RPMI7951 (cell line): ENCODE data around the gene CRYBG3. TPM values are rescaled to one million over a fixed set of nuclear protein-coding genes. Genes with fewer than 3 reads are reported as not detected.
A peak's percentile ranks its signal among the peaks of the same experiment; 100 is the strongest.

Source experiments
- DNase-seq: peaks from one replicate; pipeline ENCODE4 v3.0.0-alpha.2; 2012; ENCODE audit warnings: low read depth
- total RNA-seq: library from RNA; depleted of rRNA; stranded (reverse); fragments of >200 nt; shearing (Covaris generic); gene quantifications from 2 replicates; pipeline ENCODE4 v1.2.3, GENCODE V29; 2014

Gene CRYBG3
- total RNA-seq, 1 experiment from 2014 or later: 16.7 TPM

GRCh38 chr3:97942801-97943546 lies 121.2 kb downstream of the CRYBG3 start:
- no peak for DNase-seq

- no peak for DNase-seq
Measured at GRCh38 chr3:97948351-97949109, 126.7 kb downstream of the CRYBG3 start.

GRCh38 chr3:97949110-97949485 lies 127.3 kb downstream of the CRYBG3 start:
- DNase-seq: no peak

- no peak for DNase-seq
Measured at GRCh38 chr3:97949743-97950142, 127.9 kb downstream of the CRYBG3 start.

- no peak for DNase-seq
Measured at GRCh38 chr3:97950360-97950759, 128.5 kb downstream of the CRYBG3 start.

GRCh38 chr3:97952280-97952679 lies 130.5 kb downstream of the CRYBG3 start:
- DNase-seq: peak; percentile 29

GRCh38 chr3:97952872-97953271 lies 131.1 kb downstream of the CRYBG3 start:
- no peak for DNase-seq

- DNase-seq: no peak
Measured at GRCh38 chr3:97954228-97954827, 132.5 kb downstream of the CRYBG3 start.

GRCh38 chr3:97956051-97956450 lies 134.2 kb downstream of the CRYBG3 start:
- no peak for DNase-seq

- peak; percentile 71 for DNase-seq
Measured at GRCh38 chr3:97957617-97958311, 136.0 kb downstream of the CRYBG3 start.

- DNase-seq: peak; percentile 16
Measured at GRCh38 chr3:97958396-97958795, 136.6 kb downstream of the CRYBG3 start.

GRCh38 chr3:97958796-97959195 lies 137.0 kb downstream of the CRYBG3 start:
- DNase-seq: no peak

GRCh38 chr3:97959872-97960271 lies 138.1 kb downstream of the CRYBG3 start:
- DNase-seq: no peak

- DNase-seq: no peak
Measured at GRCh38 chr3:97960551-97960950, 138.7 kb downstream of the CRYBG3 start.

GRCh38 chr3:97960993-97961766 lies 139.4 kb downstream of the CRYBG3 start:
- no peak for DNase-seq

- DNase-seq: no peak
Measured at GRCh38 chr3:97967966-97968365, 146.2 kb downstream of the CRYBG3 start.

- no peak for DNase-seq
Measured at GRCh38 chr3:97968376-97968775, 146.6 kb downstream of the CRYBG3 start.

GRCh38 chr3:97969541-97969940 lies 147.7 kb downstream of the CRYBG3 start:
- DNase-seq: no peak

- no peak for DNase-seq
Measured at GRCh38 chr3:97970156-97970555, 148.3 kb downstream of the CRYBG3 start.

GRCh38 chr3:97970956-97971620 lies 149.3 kb downstream of the CRYBG3 start:
- no peak for DNase-seq
